H7 (cell line): ENCODE data around the gene KCMF1. TPM values are rescaled to one million over a fixed set of nuclear protein-coding genes. Genes with fewer than 3 reads are reported as not detected.

Experiments
- DNase-seq: peaks from one replicate; pipeline ENCODE4 v3.0.0; 2012
- H3K27me3 ChIP-seq: 2 replicates; pipeline ENCODE4 v1.6.0; 2011; ENCODE audit warnings: mild to moderate bottlenecking, low read length; ENCODE audit not compliant: control insufficient read depth, insufficient read depth
- H3K36me3 ChIP-seq: replicated peaks from 2 replicates; pipeline ENCODE4 v1.5.1; 2011; ENCODE audit warnings: low read length; ENCODE audit not compliant: control insufficient read depth, insufficient read depth
- H3K4me3 ChIP-seq: 2 replicates; pipeline ENCODE4 v1.5.1; 2011; ENCODE audit warnings: low read depth, mild to moderate bottlenecking, control low read depth, low read length, moderate library complexity; ENCODE audit not compliant: insufficient read depth
- total RNA-seq: library from RNA; depleted of rRNA; stranded (reverse); fragments of >200 nt; shearing (Covaris generic); gene quantifications from 2 replicates; pipeline ENCODE4 v1.2.3, GENCODE V29; 2014

KCMF1 gene
- total RNA-seq, 1 experiment from 2014 or later: 108 TPM

GRCh38 chr2:84963323-84963691, 7.7 kb upstream of the KCMF1 start:
- H3K27me3 ChIP-seq: no peaks in the 10 kb centered on the region
- H3K4me3 ChIP-seq: no peak overlapping the region
- no peak for DNase-seq
- H3K36me3 ChIP-seq: peaks cover 15% of the 10 kb centered on the region

- Histone ChIP-seq H3K36me3 (peaks cover 15% of the 10 kb centered on the region), H3K27me3 (no peaks in the 10 kb centered on the region), H3K4me3 (no peak overlapping the region)
- no peak for DNase-seq
Measured at GRCh38 chr2:84963692-84964405, 7.1 kb upstream of the KCMF1 start.

- no peak for DNase-seq
- H3K27me3 ChIP-seq: no peaks in the 10 kb centered on the region
- no peak overlapping the region for H3K4me3 ChIP-seq
- peaks cover 15% of the 10 kb centered on the region for H3K36me3 ChIP-seq
Measured at GRCh38 chr2:84964406-84965191, 6.4 kb upstream of the KCMF1 start.

GRCh38 chr2:84965192-84965516, 5.8 kb upstream of the KCMF1 start:
- Histone ChIP-seq H3K4me3 (no peak overlapping the region), H3K27me3 (no peaks in the 10 kb centered on the region)
- DNase-seq: no peak

GRCh38 chr2:84965827-84966226, 5.1 kb upstream of the KCMF1 start:
- DNase-seq: no peak
- Histone ChIP-seq H3K4me3 (no peak overlapping the region), H3K27me3 (no peaks in the 10 kb centered on the region), H3K36me3 (peaks cover 15% of the 10 kb centered on the region)

More at GRCh38 chr2:84965192-84965516, 5.8 kb upstream of the KCMF1 start:
- peaks cover 15% of the 10 kb centered on the region for H3K36me3 ChIP-seq

GRCh38 chr2:84966731-84967130, 4.2 kb upstream of the KCMF1 start:
- Histone ChIP-seq H3K36me3 (peaks cover 15% of the 10 kb centered on the region), H3K4me3 (no peak overlapping the region), H3K27me3 (no peaks in the 10 kb centered on the region)
- DNase-seq: no peak

GRCh38 chr2:84969511-84970209, 1.3 kb upstream of the KCMF1 start:
- H3K4me3 ChIP-seq: peak overlapping the region; percentile 84

GRCh38 chr2:84970210-84970867, 622 bp upstream of the KCMF1 start:
- peaks cover 4% of the 10 kb centered on the region for H3K36me3 ChIP-seq
- DNase-seq: peak; percentile 86
- no peaks in the 10 kb centered on the region for H3K27me3 ChIP-seq
- H3K4me3 ChIP-seq: peak overlapping the region; percentile 84

More at GRCh38 chr2:84969511-84970209, 1.3 kb upstream of the KCMF1 start:
- Histone ChIP-seq H3K36me3 (peaks cover 6% of the 10 kb centered on the region), H3K27me3 (no peaks in the 10 kb centered on the region)
- DNase-seq: no peak

- H3K36me3 ChIP-seq: peaks cover 4% of the 10 kb centered on the region
- H3K27me3 ChIP-seq: no peaks in the 10 kb centered on the region
- peak overlapping the region; percentile 76 for H3K4me3 ChIP-seq
- peak; percentile 86 for DNase-seq
Measured at GRCh38 chr2:84971510-84972206, 697 bp downstream of the KCMF1 start.

GRCh38 chr2:84972207-84972783, 1.3 kb downstream of the KCMF1 start:
- Histone ChIP-seq H3K4me3 (peak overlapping the region; percentile 76), H3K36me3 (no peaks in the 10 kb centered on the region), H3K27me3 (no peaks in the 10 kb centered on the region)
- no peak for DNase-seq

GRCh38 chr2:84972932-84973331, 2.0 kb downstream of the KCMF1 start:
- no peak for DNase-seq
- Histone ChIP-seq H3K4me3 (peak overlapping the region; percentile 76), H3K36me3 (no peaks in the 10 kb centered on the region), H3K27me3 (no peaks in the 10 kb centered on the region)

- no peak for DNase-seq
Measured at GRCh38 chr2:84980263-84980983, 9.5 kb downstream of the KCMF1 start.

GRCh38 chr2:84986018-84986417, 15.1 kb downstream of the KCMF1 start:
- no peak for DNase-seq
- Histone ChIP-seq H3K27me3 (no peaks in the 10 kb centered on the region), H3K4me3 (no peak overlapping the region), H3K36me3 (no peaks in the 10 kb centered on the region)

More at GRCh38 chr2:84980263-84980983, 9.5 kb downstream of the KCMF1 start:
- H3K4me3 ChIP-seq: no peak overlapping the region
- H3K27me3 ChIP-seq: no peaks in the 10 kb centered on the region
- no peaks in the 10 kb centered on the region for H3K36me3 ChIP-seq
